ENCODE results near the gene SHROOM2.
"Not testable (repeated sequence)": the region's sequence is repeated elsewhere in the genome, so short reads cannot be mapped to it uniquely, and the experiment has no call there.

Gene SHROOM2

GRCh38 chrX:9784332-9784731 is 1.9 kb upstream of the SHROOM2 start:
- no peak for DNase-seq

GRCh38 chrX:9785254-9785943 is 830 bp upstream of the SHROOM2 start:
- no peak for DNase-seq

- DNase-seq = no peak
Measured at GRCh38 chrX:9786798-9787635, 788 bp downstream of the SHROOM2 start.

DNA sequence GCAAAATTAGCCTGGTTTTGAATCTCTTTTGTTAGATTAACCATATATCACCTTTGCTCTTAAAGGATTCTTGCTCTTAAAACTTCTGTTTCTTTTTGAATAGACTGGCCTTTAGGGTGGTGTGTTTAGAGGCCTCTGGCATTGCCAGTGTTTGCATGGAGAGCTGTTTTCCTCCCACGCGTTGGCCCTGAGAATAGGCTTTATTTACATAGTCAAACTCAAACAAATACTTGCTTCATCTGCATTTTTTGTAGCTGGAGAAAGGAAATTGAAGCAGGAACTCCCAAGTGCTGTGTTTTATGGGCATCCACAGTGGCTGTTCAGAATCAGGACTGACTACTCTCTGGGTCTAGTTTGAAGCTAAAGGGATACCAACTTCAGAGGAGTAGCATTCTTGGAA is 2.7 kb downstream of the SHROOM2 start:
- DNase-seq = no peak

DNA sequence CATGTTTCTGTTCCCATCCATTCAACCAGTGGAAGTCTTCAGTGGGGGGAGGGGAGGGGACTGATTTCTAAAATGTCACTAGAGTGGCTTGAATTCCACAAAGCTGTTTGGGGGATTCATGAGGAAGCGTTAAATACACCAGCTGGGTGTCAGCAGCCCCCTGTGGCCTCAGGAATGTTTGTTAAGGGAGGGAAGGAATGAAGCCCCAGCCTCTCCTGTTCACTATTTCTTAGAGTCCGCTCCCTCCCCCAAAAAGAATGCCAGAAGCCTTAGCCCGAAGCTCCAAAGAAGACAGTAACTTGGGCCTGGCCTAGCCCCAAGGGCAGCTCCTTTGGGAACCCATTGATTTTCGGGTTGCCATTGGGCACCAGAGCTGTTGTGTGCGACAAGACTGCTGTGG is 3.3 kb downstream of the SHROOM2 start:
- no peak for DNase-seq

DNA sequence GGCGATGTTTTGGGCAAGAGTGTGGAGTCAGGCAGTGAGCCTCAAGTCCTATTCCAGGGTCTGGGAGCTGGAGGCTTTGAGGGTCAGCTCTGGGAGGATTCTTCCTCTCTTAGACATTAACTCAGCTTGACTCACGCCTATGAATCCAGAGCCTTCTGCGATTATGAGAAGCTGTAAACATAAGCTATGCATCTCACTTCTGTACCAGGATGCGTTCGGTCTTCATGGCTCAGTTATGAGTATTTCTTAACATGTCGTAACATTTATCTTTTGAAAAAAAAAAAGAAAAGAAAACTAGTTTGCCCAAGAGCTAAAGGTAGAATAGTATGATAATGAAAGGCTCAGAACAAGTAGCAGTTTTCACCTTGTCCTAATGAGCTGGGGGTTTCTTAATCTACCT is 4.6 kb downstream of the SHROOM2 start:
- no peak for DNase-seq

GRCh38 chrX:9794495-9794894 is 8.3 kb downstream of the SHROOM2 start:
- DNase-seq = no peak

DNA sequence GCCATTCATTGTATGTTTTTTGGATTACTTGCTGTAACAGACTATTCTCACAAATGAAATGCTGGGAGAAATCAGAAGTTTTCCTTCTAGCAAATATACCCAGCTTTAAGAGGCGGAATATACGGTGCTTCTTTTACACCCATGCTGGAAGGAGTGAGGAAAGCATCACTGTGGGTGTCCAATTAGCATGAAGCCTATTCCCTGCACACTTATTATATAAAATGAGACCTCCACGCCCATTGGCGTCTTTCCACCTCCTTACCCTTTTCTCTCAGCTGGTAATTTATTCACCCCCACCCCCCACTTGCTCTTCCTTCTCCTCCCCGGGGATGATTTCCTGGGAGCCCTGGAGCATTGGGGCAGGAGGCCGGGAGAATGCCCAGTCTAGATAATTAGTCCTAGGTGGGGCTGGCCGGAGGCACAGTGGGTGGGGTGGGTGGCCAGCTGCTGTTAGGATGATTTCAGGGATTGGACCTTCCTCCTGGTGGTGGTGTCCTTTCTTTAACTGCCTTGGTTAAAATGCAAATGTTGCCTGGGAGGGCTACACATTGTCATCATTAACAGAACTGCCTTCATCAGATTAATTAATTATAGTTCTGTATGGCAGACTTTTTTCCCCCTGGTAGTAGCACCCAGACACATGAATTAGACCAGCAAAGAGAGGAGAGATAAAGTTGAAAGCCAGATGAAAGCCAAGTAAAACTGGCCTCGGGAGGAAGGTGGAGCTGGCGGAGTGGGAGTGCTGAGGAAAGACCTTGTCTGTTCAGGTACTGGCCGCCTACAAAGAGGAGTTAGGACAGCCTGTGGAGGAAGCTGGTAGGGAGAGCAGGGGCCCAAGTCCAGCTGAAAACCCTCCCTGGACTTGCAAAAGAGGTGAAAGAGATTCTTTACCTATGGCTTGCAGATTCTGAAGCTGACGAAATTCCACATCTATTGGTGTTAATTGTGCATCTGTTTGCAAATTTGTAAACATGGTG is 11.4 kb downstream of the SHROOM2 start:
- no peak for DNase-seq

GRCh38 chrX:9802737-9803136 is 16.5 kb downstream of the SHROOM2 start:
- DNase-seq = no peak

DNA sequence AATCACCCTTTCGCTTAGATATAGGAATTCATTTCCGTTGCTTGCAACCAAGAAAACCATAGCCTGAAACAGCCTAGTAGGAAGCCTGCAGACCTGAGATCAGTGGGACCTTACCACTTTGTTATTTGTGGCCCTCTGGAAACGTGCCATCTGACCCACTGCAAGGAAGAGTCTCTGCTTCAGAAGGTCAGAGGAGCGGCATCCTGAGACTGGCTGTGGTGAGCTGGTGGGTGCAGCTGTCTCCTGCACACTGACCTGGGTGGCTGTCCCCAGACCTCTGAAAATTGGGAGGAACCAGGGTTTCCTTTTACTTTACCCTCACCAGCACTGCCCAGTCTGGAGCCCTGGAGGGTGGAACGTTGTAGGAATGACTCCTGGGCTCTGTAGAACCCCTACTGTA is 18.2 kb downstream of the SHROOM2 start:
- DNase-seq = no peak

DNA sequence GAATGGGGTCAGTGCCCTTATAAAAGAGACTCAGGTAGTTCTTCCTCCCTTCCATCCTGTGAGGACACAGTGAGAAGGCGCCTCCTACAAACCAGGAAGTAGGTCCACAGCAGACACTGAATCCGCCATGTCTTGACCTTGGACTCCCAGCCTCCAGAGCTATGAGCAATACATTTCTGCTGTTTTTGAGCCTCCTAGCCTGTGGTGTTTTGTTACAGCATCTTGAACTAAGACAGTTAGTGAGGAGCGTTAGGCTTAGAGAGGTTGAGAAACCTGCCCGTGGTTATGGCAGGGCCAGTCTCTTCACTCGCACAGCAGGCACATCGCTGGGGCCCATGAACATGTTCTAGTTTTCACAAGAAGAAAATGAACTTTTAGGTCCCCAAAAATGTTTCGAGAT is 19.7 kb downstream of the SHROOM2 start:
- no peak for DNase-seq

GRCh38 chrX:9807355-9808182 is 21.3 kb downstream of the SHROOM2 start:
- no peak for DNase-seq

DNA sequence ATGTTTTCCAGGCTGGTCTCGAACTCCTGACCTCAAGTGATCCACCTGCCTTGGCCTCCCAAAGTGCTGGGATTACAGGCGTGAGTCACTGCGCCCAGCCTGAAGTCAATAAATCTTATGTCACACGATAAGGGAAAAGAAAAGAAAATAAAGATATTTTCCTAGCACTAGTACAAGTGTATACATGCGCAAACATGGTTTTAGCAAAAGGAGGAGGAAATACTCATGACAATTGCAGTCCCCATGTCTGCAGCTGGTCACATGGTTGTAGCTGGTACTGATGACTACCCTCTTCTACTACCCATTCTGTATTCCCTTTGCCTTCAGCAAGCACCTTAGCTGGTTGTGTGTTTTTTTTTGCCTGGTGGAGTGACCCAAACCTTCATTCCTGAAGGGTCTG is 23.6 kb downstream of the SHROOM2 start:
- not testable (repeated sequence) for DNase-seq

GRCh38 chrX:9811086-9811485 is 24.9 kb downstream of the SHROOM2 start:
- DNase-seq = not testable (repeated sequence)

DNA sequence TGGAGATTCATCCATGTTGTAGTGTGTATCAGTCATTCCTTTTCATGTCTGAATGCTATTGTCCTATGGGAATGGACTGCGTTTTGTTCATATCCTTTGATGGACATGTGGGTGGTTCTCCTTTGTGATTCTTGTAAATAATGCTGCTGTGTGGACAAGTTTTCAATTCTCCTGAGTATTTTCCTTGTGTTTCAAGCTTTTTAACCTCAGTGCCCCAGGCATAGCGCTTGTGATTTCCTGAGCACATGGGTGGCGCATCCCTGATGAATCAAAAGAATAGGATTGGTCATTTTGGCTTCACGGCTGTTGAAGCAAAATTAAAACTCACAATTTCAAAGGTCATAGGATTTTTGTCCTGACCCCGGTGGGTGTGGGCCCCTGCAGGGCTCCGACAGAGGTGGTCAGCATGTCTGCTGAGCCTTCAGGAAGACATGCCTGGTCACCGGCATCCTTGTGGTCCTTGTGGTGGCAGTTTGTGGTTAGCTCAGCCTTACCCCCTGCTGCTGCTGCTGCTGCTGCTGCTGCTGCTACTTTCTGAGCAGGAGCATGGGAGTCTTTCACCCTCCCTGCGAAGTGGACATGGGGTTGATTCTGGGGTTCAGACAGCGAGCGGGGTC is 30.0 kb downstream of the SHROOM2 start:
- DNase-seq = no peak

DNA sequence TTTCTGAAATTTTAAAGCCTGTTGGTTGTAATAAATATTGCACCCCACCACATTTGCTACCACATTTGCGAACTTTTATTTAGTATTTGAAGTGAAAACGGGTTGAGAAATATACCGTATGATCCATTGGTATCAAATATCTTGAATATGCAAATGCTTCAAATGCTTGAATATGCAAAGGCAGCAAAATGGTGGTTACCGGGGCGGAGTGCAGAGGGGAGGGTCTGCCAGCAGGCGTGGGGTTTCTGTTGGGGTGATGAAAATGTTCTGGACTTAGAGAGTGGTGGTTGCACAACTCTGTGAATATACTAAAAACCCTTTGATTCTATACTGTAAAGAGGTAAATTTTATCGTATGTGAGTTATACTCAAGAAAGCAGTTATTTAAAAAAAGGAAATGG is 35.3 kb downstream of the SHROOM2 start:
- no peak for DNase-seq

DNA sequence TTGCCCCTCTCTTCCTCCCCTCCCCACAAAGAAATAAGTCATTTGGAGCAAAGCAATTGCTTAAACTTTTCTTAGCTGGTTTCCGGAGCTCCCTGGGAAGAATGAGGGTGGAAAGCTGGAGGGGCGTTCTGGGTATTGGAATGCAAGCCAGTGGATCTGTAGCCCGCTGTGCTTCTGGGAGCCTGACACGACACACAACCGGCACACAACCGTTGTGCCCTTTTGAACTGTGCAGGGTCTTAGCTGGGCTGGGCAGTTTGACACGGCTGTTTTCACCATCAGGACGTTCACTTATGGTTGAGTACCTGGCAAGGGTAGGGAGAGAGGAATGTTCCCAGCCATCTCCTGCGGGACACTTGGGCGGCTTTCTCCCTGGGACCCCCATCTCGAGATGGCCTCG is 38.3 kb downstream of the SHROOM2 start:
- no peak for DNase-seq

DNA sequence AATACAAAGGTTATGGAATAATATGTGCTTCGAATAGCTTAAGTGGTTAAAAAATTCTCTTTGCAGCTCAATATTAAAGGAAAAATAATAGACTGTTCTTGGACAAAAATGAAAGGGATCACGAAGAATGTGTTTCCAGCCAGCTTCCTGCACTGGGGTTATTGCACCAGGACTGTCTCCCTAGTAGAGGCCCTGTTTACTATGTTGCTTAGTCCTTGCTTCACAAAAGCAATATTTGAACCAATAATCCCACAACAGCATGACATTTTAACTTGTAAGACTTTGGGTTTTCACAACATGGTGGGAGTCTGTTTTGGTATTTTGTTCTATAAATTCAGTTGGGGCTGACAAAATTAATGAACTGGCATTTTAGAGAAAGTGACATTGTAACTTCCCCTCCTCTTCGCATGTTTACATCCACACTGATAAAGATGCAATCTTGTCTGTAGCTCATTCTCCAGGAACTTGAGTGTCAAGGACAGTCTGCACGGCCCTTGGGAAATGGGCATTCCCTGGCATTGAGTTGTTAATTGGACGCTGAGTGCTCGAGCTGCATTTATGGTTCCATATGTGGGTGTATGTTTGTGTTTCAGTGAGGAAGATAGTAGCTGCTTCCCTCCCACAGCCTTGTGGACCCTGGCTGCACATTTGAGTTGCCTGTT is 39.0 kb downstream of the SHROOM2 start:
- no peak for DNase-seq

DNA sequence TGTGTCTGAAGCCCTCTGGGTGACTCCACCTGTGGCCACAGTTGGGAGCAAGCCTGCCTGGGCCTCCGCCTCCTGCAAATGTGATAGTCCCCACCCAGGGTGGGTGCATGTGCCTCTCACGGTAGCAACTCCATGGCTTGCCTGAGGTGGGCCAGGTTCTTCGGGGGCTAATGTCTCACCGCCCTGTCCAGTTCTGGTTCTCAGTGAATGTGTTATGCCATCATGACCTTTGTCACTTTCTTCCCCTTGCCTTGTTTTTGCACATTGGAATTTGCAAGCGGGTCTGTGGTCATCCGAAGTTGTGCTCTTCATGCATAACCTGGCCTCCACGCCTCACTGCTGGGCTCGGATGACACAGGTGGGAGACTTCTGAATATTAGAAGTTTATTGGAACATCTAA is 39.7 kb downstream of the SHROOM2 start:
- DNase-seq = no peak

GRCh38 chrX:9829308-9830267 is 43.4 kb downstream of the SHROOM2 start:
- no peak for DNase-seq

Data from NCI-H1105 (cell line).